T-helper 1 cell (primary cell): Measurements from ENCODE around the gene TUBA8.
"Not testable (repeated sequence)": the region's sequence is repeated elsewhere in the genome, so short reads cannot be mapped to it uniquely, and the experiment has no call there.

Experiments used
- DNase-seq, 5 donors: peaks; one replicate each; pipeline ENCODE4 v3.0.0-alpha.2; 2012 to 2020

TUBA8 gene

DNA sequence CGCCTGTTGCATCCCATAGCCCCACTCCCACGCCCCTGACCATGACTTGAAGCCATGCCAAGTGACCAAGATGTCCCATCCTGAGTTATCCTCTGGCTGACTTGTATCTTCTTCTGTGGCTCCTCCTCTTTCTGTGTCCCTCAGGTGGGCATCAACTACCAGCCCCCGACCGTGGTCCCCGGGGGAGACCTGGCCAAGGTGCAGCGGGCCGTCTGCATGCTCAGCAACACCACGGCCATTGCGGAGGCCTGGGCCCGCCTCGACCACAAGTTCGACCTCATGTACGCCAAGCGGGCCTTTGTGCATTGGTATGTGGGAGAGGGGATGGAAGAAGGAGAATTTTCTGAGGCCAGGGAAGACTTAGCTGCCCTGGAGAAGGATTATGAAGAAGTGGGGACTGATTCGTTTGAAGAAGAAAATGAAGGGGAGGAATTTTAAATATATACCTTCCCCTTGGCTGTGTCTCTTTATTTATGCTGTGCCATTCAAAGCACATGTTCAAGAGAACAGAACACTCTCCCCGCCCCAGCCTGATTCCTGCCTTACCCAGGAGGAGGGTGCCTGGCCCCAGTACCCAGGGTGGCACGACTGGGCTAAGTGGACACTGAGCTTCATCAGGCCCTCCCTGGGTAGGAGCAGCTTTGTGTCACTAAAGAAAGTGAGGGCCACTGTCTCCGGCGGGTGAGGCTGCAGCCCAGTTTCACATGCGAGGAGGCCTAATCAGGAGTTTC is 20.3 kb downstream of the TUBA8 start:
- DNase-seq, result no peak

- no peak for DNase-seq
Measured at GRCh38 chr22:18133452-18133851, 22.8 kb downstream of the TUBA8 start.

DNA sequence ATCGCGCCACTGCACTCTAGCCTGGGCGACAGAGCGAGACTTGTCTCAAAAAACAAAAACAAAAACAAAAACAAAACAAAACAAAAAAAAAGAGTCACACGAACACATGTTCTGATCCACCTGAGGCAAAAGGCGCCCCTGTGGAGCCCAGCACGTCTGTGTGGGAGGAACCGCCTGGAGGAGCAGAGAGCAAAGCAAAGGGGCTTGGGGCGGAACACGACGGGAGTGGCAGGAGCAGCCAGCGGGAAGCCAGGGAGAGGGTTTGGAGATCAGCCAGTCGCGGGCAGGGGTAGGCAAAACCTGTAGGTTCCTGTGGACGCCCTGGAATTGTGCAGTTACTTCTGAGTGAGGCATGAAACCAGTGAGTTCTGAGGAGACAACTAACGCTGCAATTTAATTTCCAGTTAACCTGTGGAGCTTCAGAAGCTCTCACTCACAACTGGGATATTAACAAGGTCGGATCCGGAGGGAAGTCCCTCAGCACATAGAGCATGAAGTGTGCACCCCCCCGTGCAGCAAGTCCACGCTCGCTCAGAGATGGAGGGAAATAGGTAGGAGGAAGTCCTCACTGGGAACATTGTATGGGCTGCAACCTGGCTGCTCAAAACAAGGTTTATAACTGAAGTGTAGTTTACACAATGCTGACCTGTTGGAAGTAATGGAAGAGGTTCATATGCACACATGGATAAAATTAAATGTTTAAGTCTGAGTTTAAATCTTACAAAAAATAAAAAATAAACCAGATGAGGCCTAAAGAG is 26.1 kb downstream of the TUBA8 start:
- DNase-seq, result no peak

DNA sequence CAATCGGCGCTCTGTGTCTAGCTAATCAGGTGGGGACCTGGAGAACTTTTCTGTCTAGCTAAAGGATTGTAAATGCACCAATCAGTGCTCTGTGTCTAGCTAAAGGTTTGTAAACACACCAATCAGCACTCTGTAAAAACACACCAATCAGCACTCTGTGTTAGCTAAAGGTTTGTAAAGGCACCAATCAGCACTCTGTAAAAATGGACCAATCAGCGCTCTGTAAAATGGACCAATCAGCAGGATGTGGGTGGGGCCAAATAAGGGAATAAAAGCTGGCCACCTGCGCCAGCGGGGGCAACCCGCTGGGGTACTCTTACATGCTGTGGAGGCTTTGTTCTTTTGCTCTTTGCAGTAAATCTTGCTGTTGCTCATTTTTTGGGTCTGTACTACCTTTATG is 30.4 kb downstream of the TUBA8 start:
- DNase-seq, result not testable (repeated sequence)

DNA sequence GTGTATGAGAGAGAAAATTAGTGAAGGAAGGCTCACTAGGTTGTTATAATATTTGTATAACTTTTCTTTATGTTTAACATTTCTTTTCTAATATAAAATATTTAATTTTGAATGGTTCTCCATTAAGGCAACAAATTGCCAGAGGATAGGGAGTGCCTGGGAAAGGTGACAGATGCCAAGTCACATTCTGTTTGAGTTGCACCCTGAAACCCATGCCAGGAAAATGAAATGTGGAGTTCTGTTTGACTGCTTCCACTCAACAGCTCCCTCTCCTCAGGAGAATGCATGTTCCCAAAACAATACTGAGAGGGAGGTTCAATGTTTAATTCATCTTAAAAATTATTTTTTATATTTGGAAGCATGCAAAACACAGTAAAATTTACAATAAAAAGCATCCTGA is 33.5 kb downstream of the TUBA8 start:
- no peak for DNase-seq

GRCh38 chr22:18145676-18146388 is 35.2 kb downstream of the TUBA8 start:
- DNase-seq, result no peak

DNA sequence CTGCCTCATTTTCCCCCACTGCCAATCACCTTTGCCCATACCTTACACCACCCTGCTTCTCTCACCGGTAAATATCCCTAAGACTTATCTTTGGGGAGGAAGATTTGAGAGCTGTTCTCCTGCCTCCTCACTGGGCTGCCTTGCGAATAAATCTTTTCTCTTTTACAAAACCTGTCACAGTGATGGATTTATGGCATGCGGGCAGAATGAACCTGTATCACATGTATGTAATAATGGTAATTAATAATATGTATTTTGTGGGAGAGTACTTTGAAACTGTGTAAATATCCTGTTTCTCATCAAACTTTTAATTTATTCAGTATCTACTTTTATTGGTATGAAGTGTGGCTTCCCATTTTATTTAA is 35.8 kb downstream of the TUBA8 start:
- no peak for DNase-seq

DNA sequence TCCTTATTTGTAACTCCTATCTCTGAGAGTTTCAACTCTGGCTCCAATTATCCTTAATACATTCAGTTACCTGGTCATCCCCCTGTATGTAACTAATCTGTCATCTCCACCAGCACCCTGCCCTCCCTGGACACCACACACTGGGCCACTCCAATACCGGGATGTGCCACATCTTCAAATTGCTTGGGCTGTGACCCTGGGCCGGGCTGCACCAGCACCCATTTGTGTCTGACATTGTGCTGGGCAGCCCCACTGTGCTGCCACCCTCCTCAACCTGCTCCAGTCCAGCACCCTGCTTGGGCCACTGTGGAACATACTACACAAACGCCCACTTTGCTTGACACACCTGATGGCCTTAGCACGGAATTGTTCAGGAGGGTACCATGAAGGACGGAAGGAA is 37.2 kb downstream of the TUBA8 start:
- no peak for DNase-seq

DNA sequence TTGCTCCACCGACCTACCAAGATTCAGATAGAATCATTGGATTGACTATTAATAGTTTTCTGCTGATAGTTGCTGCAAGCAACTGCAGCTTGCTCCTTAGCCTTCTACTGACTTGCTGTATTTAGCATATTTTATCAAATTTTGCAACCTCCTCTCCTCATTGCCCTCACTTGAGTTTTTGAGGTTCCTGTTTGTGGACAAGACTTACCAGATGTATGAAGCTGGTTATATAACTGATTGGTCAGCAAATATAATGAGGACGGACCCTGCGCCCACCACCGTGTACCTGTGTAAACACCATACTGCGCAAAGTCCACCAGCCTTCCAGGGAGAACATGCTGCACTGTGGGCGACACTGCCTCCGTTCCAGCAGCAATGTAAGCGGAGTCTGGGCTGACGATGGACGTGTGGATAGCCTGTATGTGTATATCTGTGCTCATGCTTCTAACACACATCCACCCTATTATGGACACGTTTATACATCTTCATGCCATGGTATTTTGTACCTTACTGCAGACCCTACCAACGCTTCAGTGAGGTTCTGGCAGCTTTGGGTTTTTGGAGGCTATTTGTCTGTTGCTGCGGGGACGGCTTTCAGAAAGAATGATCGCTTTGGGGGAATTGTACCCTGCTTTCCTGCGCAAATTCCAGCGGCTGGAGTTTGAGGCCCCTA is 37.8 kb downstream of the TUBA8 start:
- no peak for DNase-seq

DNA sequence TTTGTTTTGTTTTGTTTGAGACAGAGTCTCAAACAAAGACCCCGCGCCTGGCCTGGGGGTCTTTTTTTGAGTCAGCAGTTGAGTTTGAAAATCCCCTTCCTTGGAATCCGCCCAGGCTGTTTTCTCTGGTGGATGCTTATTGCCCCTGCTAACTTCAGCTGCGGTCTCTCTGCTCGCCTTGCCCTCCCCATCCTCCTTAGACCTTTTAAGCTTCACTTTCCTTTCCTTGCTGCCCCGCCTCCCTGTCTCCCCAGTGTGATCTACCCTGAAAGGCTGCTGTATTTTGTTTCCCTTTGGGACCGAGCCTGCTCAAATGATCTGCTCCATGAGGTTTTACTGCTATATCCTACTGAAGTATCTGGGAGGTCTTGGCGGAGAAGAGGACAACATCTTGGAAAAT is 41.9 kb downstream of the TUBA8 start:
- DNase-seq, result peak in 1 of 5 donors; percentile 20

GRCh38 chr22:18154821-18155390 is 44.3 kb downstream of the TUBA8 start:
- DNase-seq, result no peak

GRCh38 chr22:18155546-18155945 is 44.9 kb downstream of the TUBA8 start:
- not testable (repeated sequence) for DNase-seq

GRCh38 chr22:18156878-18157713 is 46.5 kb downstream of the TUBA8 start:
- peak in 2 of 5 donors; percentile 36 to 50 for DNase-seq

- no peak for DNase-seq
Measured at GRCh38 chr22:18157714-18158028, 47.1 kb downstream of the TUBA8 start.

- not testable (repeated sequence) for DNase-seq
Measured at GRCh38 chr22:18160641-18161040, 50.0 kb downstream of the TUBA8 start.

GRCh38 chr22:18163843-18164242 is 53.2 kb downstream of the TUBA8 start:
- not testable (repeated sequence) for DNase-seq

DNA sequence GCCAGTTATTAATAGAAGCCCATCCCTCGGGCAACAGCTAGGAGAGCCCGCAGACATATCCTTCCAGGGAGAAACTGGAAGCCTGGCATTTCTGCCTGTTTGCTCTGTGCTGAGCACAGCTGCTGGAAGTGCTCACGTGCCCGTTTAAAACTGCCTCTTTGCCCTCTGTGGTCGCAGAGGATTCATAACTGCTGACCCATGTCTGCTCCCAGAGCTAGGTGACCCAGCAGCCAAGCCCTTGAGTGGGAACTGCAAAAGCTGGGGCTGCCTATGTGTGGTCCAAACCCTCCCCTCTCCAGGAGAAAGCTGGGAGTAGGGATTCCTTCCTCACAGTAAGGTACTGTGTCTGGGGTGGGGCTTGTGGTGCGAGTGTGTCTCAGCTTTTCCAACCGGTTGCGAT is 54.0 kb downstream of the TUBA8 start:
- DNase-seq, result not testable (repeated sequence)

DNA sequence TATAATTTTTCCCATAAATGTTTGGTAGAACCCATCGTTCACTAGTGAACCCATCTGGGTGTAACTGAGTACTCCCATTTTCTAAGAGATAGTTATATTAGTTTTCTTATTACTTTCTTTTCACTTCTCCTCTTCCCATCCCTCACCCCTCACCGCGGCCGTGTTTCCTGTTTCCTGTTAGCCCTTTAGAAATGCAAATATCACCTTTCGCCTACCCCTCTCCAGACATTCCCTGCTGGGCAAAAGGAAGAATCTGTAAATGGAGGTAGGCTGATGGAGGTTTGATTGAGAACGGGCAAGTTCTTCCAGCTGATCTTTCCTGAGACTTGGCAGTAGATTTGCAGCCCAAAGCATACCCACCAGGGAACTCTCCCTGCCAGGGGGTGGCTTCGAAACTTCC is 54.7 kb downstream of the TUBA8 start:
- DNase-seq, result not testable (repeated sequence)

- not testable (repeated sequence) for DNase-seq
Measured at GRCh38 chr22:18170284-18170683, 59.7 kb downstream of the TUBA8 start.

GRCh38 chr22:18172203-18172602 is 61.6 kb downstream of the TUBA8 start:
- DNase-seq, result not testable (repeated sequence)

DNA sequence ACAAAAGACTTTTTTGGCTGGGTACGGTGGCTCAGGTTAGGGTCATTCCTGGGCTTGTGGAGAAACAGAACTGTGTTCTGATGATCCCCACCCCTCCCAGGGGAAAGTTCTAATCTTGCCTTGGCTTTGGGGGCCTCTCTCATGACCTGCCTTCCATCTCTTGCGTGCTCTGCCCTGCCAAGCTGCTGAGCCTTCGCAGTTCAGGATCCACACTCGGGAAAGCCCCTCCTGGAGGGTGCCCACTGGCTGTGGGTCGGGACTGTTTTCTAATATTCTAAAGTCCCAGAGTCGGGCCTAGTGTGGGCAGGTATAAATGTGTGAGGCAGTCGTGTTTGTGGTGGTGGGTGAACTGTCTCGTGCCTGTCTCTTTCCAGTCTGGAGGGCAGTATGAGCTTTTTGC is 62.2 kb downstream of the TUBA8 start:
- DNase-seq, result not testable (repeated sequence)

DNA sequence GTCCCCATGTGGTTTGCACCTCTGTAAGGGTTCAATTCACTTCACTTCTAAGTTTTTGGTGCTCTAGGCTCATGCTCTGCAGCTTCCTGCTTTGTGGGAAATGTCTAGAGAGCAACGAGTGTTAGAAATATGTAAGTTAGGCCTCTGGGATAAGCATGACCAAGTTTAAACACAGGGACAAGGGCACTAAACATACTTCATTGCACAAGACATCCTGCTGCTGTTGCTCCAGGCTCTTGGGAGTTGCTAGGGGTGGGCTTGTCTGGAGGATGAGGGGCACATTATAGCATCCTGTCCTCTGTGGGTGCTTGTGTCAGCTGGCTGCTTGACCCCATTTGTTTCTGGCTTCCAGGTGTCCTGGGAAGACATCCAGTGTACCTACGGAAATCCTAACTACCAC is 62.8 kb downstream of the TUBA8 start:
- DNase-seq, result not testable (repeated sequence)
